Activated T-cell treated with anti-CD3 and anti-CD28 coated beads for 1 hour (primary cell): Measurements from ENCODE around the gene ZNF536.
"Not testable (repeated sequence)": the region's sequence is repeated elsewhere in the genome, so short reads cannot be mapped to it uniquely, and the experiment has no call there.

Experiments
- DNase-seq: peaks from one replicate; pipeline ENCODE4 v3.0.0-alpha.2; 2020; ENCODE audit warnings: low read depth

The ZNF536 gene

GRCh38 chr19:30388327-30388726 is 16.1 kb downstream of the ZNF536 start:
- DNase-seq, result no peak

- DNase-seq, result no peak
These were observed 16.6 kb downstream of the ZNF536 start for GRCh38 chr19:30388819-30389218.

- DNase-seq, result no peak
These were observed 18.3 kb downstream of the ZNF536 start for GRCh38 chr19:30390356-30390988.

GRCh38 chr19:30391052-30391451 is 18.9 kb downstream of the ZNF536 start:
- DNase-seq, result no peak

GRCh38 chr19:30391554-30392551 is 19.7 kb downstream of the ZNF536 start:
- no peak for DNase-seq

- no peak for DNase-seq
These were observed 20.9 kb downstream of the ZNF536 start for GRCh38 chr19:30393046-30393445.

- DNase-seq, result no peak
These were observed 21.7 kb downstream of the ZNF536 start for GRCh38 chr19:30393729-30394480.

DNA sequence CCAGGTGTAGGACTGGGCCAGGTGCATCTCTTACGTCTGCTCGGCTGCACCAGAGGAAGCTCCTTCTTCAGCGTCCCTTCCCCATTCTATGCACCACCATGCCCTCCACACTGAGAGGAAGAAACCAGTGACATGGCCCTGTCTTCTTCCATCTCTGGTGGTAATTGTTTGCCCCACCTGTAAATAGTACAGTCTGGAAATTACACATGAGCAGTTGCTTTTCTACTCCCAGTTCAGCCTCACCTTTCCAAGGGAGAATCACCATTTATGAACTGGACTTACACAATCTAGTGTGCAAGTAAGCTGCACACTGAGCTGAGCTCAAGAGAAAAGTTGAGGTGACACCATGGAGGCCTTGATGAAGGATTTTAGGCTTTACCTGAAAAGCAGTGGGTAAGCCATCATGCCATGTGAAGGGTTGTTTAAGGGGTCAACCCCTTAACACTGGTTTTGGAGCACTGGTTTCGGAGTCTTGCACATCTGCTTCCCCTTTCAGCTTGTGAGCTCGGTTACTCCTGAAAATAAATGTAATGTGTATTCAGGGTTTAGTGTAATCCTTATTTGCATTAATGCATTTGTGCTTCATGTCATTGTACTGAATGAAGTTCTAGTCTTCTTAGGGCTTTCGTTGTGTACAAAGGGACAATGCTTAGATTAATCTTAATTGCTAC is 22.4 kb downstream of the ZNF536 start:
- no peak for DNase-seq

DNA sequence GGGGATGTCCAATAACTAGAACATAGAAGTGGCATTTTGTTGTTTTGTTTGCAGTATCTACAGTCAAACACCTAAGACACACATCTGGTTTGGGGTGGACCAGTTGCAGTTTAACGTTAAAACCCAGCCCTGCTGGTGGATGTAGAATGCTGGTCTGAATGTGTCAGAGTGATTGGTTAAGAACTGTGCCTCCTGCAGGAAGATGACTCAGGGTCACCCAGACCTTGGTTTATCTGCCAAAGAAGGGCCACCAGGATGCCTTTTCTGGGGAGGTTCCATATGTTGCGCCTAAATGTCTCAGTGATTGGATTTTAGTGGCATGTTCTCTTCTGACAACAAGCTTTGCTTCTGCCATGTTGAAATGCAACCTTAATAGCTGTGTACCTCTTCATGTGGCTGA is 23.1 kb downstream of the ZNF536 start:
- no peak for DNase-seq

- not testable (repeated sequence) for DNase-seq
These were observed 26.4 kb downstream of the ZNF536 start for GRCh38 chr19:30398539-30398938.

DNA sequence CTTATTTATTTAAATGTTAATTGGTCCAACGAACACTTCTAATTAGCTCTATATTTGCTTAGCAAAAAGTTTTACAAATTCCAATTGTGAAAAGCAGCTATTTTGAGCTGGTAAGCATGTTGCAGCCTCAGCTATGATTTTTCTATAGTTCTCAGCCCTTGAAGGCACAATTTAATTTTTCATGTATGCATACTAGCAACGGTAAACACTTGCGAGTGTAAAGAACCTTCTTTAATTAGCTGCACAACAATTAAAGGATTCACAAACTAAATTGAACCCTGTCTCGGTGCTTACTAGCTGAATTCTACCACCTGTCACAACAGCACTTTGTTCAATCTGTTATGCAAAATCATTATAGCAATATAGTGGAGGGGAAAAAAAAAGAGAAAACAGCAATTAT is 29.8 kb downstream of the ZNF536 start:
- no peak for DNase-seq

GRCh38 chr19:30402436-30403202 is 30.4 kb downstream of the ZNF536 start:
- no peak for DNase-seq

DNA sequence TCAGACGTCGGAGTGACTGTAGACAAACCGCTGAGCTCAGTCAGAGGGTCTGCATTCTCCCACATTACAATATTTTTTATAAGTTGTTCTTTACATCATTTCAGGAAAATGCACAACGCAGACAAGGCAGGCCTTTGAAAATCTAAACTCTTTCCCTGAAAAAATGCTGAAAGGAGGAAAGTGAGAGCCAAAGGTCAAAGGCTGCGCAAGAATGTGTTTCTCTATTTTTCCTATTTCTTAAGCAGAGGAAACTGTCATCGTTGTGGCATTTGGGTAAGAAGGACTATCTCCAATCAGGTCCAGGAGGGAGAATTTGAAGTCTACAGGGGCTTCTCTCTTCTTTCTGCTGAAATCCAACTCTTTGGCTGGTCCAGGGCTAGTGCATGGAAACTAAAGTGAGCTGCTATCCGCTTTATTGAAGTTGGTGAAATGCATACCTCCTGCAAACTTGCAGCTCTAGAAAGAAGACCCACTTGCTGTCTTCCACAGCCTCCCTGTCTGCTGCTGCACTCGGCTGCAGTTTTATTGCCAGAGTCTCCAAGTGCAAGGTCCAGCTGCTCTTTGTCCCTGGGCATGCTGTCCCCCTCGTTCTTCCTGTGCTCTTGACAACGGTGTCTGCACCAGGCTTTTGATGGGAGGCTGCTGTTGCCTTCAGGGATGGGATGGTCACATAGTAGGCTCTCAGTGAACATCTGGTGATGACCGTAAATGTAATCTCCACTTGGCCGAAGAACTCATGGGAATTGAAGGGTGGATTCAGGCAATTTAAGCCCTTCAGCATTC is 31.2 kb downstream of the ZNF536 start:
- no peak for DNase-seq

GRCh38 chr19:30406220-30407067 is 34.3 kb downstream of the ZNF536 start:
- no peak for DNase-seq

DNA sequence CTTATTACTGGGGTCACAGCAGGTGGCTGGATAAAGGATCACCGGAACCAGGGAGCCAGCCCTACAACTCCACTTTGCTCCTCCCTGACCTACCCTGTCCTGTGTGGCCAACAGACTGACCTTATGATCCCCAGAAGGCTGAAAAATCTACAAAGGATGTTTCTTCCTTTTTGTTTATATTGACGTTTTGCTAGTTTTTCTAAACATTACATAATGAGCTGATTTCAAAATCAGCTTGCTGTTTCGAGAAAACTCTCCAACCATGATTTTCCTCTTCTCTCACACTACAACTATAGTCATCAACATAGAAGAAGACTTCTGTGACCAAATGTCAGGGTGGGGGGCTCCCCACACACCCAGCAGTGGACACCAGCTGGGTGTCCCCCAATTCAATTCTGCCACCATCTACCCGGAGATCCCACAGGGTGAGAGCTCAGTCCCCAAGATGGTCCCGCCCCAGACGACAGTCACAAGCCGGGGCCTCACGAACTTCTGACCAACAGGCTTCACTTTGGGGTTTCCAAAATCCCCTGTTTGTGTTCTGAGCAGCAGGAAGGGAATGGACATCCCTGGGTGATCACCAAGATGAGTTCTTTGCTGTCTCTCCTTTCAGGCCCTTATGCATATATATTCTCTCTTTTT is 35.0 kb downstream of the ZNF536 start:
- no peak for DNase-seq

DNA sequence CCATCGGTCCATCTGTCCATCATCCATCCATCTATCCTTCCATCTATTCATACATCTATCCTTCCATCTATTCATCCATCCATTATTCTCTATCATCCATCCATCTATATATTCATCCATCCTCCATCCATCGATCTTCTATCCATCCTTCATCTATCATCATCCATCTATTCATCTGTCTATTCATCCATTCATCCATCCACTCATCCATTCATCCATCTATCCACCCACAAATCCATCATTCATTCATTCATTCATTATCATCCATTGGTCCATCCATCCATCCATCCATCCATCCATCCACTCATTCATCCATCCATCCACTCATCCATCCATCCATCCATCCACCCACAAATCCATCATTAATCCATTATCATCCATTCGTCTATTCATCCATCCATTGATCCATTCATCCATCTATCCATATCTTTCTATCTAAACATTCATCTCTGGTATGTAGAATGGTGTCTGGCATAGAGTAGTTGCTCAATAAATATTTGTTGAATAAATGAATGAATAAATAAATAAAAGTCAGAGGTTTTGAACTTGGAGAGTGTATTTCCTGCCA is 36.6 kb downstream of the ZNF536 start:
- no peak for DNase-seq

DNA sequence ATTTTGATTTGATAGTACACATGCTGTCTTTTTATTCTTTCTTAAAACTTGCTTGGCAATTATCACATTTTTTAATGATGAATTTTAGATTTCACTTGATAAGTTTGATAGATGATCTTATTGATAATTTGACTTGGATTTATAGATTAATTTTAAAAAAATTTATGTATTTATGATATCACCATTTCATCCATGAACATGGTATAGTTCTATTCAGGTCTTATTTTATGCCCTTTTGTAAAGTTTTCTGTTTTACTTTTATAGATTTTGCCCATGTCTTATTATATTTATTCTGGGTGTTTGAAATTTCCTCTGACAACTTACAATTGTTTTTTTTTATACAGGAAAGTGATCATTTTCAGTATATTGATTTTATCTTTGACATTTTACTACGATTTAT is 39.5 kb downstream of the ZNF536 start:
- DNase-seq, result no peak

- DNase-seq, result no peak
These were observed 44.2 kb downstream of the ZNF536 start for GRCh38 chr19:30416375-30416774.

- DNase-seq, result not testable (repeated sequence)
These were observed 45.0 kb downstream of the ZNF536 start for GRCh38 chr19:30417166-30417565.
